ENCODE data around the gene WASL.

Gene WASL

GRCh38 chr7:123754271-123754871 is 5.6 kb upstream of the WASL start:
- no peak for DNase-seq (ENCODE audit: low read depth)
- TF ChIP-seq CTCF (IDR thresholded peaks at IDR 0.05; ENCODE audit: control insufficient read depth, insufficient read depth, low read depth, low read length, missing control alignments) = no peak
- H3K4me3 ChIP-seq (ENCODE audit: control insufficient read depth, low read depth, low read length) = no peak overlapping the region

- TF ChIP-seq CTCF (IDR thresholded peaks at IDR 0.05; ENCODE audit: control insufficient read depth, insufficient read depth, low read depth, low read length, missing control alignments) = no peak
- H3K4me3 ChIP-seq (ENCODE audit: control insufficient read depth, low read depth, low read length) = no peak overlapping the region
- no peak for DNase-seq (ENCODE audit: low read depth)
These were observed 3.7 kb upstream of the WASL start for GRCh38 chr7:123752534-123752933.

- DNase-seq (ENCODE audit: low read depth) = no peak
- TF ChIP-seq CTCF (IDR thresholded peaks at IDR 0.05; ENCODE audit: control insufficient read depth, insufficient read depth, low read depth, low read length, missing control alignments) = no peak
These were observed 3.0 kb upstream of the WASL start for GRCh38 chr7:123751821-123752220.

GRCh38 chr7:123750389-123751230 is 1.8 kb upstream of the WASL start:
- no peak for DNase-seq (ENCODE audit: low read depth)
- no peak overlapping the region for H3K4me3 ChIP-seq (ENCODE audit: control insufficient read depth, low read depth, low read length)
- no peak for TF ChIP-seq CTCF (IDR thresholded peaks at IDR 0.05; ENCODE audit: control insufficient read depth, insufficient read depth, low read depth, low read length, missing control alignments)

More at GRCh38 chr7:123751821-123752220, 3.0 kb upstream of the WASL start:
- no peak overlapping the region for H3K4me3 ChIP-seq (ENCODE audit: control insufficient read depth, low read depth, low read length)

GRCh38 chr7:123749537-123749857 is 694 bp upstream of the WASL start:
- peak overlapping the region; percentile 90 for H3K4me3 ChIP-seq (ENCODE audit: control insufficient read depth, low read depth, low read length)
- no peak for TF ChIP-seq CTCF (IDR thresholded peaks at IDR 0.05; ENCODE audit: control insufficient read depth, insufficient read depth, low read depth, low read length, missing control alignments)
- DNase-seq (ENCODE audit: low read depth) = no peak

GRCh38 chr7:123748171-123748733 is 551 bp downstream of the WASL start:
- no peak for DNase-seq (ENCODE audit: low read depth)
- H3K4me3 ChIP-seq (ENCODE audit: control insufficient read depth, low read depth, low read length) = peak overlapping the region; percentile 90
- TF ChIP-seq CTCF (IDR thresholded peaks at IDR 0.05; ENCODE audit: control insufficient read depth, insufficient read depth, low read depth, low read length, missing control alignments) = no peak
